ENCODE data around the gene CILP.

DNA sequence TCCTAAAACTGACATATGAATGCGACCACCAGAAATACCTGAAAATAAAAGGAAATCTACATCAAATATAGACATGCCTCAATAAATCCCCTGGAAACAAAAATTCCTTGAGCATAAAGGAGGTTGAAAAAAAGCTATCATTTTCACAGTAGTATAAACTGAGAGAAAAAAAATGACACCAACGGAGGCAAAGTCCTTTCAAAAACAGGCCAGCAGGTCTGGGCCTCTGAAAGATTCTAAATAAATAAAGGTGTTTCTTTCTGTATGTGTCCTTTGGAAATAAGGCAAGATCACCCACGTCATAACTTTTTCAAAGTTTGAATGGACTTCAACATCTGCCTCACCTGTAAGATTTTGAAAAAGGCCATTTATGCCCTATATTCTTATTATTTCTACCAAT is 31.1 kb downstream of the CILP start:
- TF ChIP-seq POLR2A (IDR thresholded peaks at IDR 0.05; ENCODE audit: low read depth, low read length) (no peak), POLR2AphosphoS5 (IDR thresholded peaks at IDR 0.05; ENCODE audit: low read depth, low read length) (no peak), PAX5 (IDR thresholded peaks at IDR 0.05; ENCODE audit: insufficient read depth, low read length, severe bottlenecking) (no peak), SPI1 (IDR thresholded peaks at IDR 0.05; ENCODE audit: low read depth, low read length) (no peak), TAF1 (IDR thresholded peaks at IDR 0.05; ENCODE audit: low read depth, low read length) (no peak)
